ENCODE data around the gene ZBTB32.

DNA sequence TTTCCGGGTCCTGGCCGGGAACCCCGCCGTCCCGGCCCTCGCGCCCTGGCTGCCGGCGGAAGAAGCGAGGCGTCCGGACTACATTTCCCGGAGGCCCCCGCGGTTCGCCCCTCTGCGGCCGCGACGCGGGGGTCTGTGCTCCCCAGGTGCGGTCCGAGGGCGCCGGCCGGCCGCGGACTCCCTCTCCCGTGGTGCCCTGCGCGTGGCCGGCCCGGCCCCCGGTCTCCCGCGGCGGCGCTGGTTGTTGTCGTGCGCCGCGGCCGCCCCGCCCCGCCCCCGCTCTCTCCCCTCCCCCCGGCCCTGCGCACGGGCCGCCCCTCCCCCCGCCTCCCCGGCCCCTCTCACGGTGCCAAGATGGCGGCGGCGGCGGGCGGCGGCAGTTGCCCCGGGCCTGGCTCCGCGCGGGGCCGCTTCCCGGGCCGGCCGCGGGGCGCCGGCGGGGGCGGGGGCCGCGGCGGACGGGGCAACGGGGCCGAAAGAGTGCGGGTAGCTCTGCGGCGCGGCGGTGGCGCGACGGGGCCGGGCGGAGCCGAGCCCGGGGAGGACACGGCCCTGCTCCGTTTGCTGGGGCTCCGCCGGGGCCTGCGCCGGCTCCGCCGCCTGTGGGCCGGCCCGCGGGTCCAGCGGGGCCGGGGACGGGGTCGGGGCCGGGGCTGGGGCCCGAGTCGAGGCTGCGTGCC, 13.4 kb downstream of the ZBTB32 start, which contains the start of gene KMT2B:
- TF ChIP-seq POLR2A (IDR thresholded peaks at IDR 0.05) = no peak
- TF ChIP-seq, protein P1, sequence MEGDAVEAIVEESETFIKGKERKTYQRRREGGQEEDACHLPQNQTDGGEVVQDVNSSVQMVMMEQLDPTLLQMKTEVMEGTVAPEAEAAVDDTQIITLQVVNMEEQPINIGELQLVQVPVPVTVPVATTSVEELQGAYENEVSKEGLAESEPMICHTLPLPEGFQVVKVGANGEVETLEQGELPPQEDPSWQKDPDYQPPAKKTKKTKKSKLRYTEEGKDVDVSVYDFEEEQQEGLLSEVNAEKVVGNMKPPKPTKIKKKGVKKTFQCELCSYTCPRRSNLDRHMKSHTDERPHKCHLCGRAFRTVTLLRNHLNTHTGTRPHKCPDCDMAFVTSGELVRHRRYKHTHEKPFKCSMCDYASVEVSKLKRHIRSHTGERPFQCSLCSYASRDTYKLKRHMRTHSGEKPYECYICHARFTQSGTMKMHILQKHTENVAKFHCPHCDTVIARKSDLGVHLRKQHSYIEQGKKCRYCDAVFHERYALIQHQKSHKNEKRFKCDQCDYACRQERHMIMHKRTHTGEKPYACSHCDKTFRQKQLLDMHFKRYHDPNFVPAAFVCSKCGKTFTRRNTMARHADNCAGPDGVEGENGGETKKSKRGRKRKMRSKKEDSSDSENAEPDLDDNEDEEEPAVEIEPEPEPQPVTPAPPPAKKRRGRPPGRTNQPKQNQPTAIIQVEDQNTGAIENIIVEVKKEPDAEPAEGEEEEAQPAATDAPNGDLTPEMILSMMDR (IDR thresholded peaks at IDR 0.05) = no peak
